MM.1S (cell line): ENCODE results near the gene CDX2.

ENCODE experiments used
- DNase-seq: peaks from one replicate; pipeline ENCODE4 v3.0.0-alpha.2; 2015
- H2AFZ ChIP-seq: fragments of 300-600 bp; sonication (generic); 2 replicates; pipeline ENCODE4 v1.6.0; 2016; ENCODE audit warnings: antibody characterized with exemption, low read length
- H3F3A ChIP-seq: fragments of 300-600 bp; sonication (generic); 2 replicates; pipeline ENCODE4 v1.6.1; 2016; ENCODE audit warnings: mild to moderate bottlenecking, antibody characterized with exemption, low read length, moderate library complexity, mixed read lengths; ENCODE audit not compliant: insufficient read depth
- H3K27ac ChIP-seq: fragments of 300-600 bp; sonication (generic); 2 replicates; pipeline ENCODE4 v1.5.1; 2016; ENCODE audit warnings: mild to moderate bottlenecking, low read length
- H3K27me3 ChIP-seq: fragments of 300-600 bp; sonication (generic); replicated peaks from 2 replicates; pipeline ENCODE4 v1.6.0; 2016; ENCODE audit warnings: low read length; ENCODE audit not compliant: insufficient read depth
- H3K36me3 ChIP-seq: fragments of 300-600 bp; sonication (generic); replicated peaks from 2 replicates; pipeline ENCODE4 v1.6.1; 2016; ENCODE audit warnings: mild to moderate bottlenecking, low read length, mixed read lengths; ENCODE audit not compliant: insufficient read depth
- H3K4me1 ChIP-seq: fragments of 300-600 bp; sonication (generic); 2 replicates; pipeline ENCODE4 v1.6.1; 2016; ENCODE audit warnings: low read length, mixed read lengths
- H3K4me2 ChIP-seq: fragments of 300-600 bp; sonication (generic); 2 replicates; pipeline ENCODE4 v1.6.0; 2016; ENCODE audit warnings: low read depth, low read length
- H3K4me3 ChIP-seq: fragments of 300-600 bp; sonication (generic); 2 replicates; pipeline ENCODE4 v1.5.1; 2016; ENCODE audit warnings: low read length, mixed read lengths
- H3K79me2 ChIP-seq: fragments of 300-600 bp; sonication (generic); 2 replicates; pipeline ENCODE4 v1.6.1; 2016; ENCODE audit warnings: mixed run types, low read length, mixed read lengths
- H3K9ac ChIP-seq: fragments of 300-600 bp; sonication (generic); 2 replicates; pipeline ENCODE4 v1.6.1; 2016; ENCODE audit warnings: low read length, mixed read lengths
- H3K9me2 ChIP-seq: fragments of 300-600 bp; sonication (generic); replicated peaks from 2 replicates; pipeline ENCODE4 v1.6.1; 2016; ENCODE audit warnings: mild to moderate bottlenecking, low read length, mixed read lengths; ENCODE audit not compliant: insufficient read depth
- H3K9me3 ChIP-seq: fragments of 300-600 bp; sonication (generic); replicated peaks from 2 replicates; pipeline ENCODE4 v1.6.1; 2016; ENCODE audit warnings: mild to moderate bottlenecking, low read length, mixed read lengths; ENCODE audit not compliant: insufficient read depth
- H4K20me1 ChIP-seq: fragments of 300-600 bp; sonication (generic); 2 replicates; pipeline ENCODE4 v1.6.1; 2016; ENCODE audit warnings: mild to moderate bottlenecking, low read length, moderate library complexity, mixed read lengths; ENCODE audit not compliant: insufficient read depth
- EZH2 ChIP-seq: fragments of 300-600 bp; sonication (generic); optimal IDR thresholded peaks from 2 replicates; pipeline ENCODE3; 2017; ENCODE audit warnings: low read depth, mild to moderate bottlenecking, antibody characterized with exemption, low read length, mixed read lengths
- EZH2phosphoT487 ChIP-seq: fragments of 300-600 bp; sonication (generic); IDR thresholded peaks from 2 replicates; pipeline ENCODE4 v1.6.1; 2018; ENCODE audit warnings: antibody characterized with exemption, low read length
- TF ChIP-seq, protein P1 (sequence below): fragments of 300-600 bp; sonication (generic); IDR thresholded peaks from 2 replicates; pipeline ENCODE4 v1.5.1; 2016; ENCODE audit warnings: antibody characterized with exemption, low read length, mixed read lengths

CDX2 gene

DNA sequence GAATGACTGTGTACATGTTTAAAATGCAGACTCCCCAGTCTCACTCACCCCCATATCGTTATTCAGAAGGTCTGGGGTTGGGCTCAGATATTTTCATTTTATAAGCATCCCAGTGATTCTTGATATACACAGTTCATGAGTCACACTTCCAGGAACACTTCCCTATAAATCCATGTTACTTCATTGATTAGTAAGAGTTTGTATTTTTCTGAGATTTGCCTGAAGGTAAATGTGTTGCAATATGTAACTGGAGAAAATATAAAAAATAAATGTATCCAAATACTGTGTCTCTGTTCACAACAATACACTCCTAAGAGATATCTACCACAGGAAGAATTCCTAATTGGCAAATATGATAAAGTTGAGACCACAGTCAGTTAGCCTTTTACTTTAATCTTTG lies 56.0 kb downstream of the CDX2 start:
- Histone ChIP-seq H3K27ac (no peak overlapping the region), H3K4me1 (no peaks in the 10 kb centered on the region), H2AFZ (no peak overlapping the region), H3F3A (no peaks in the 10 kb centered on the region), H3K27me3 (no peaks in the 10 kb centered on the region), H3K9me2 (no peaks in the 10 kb centered on the region), H4K20me1 (no peaks in the 10 kb centered on the region), H3K36me3 (no peaks in the 10 kb centered on the region), H3K79me2 (no peaks in the 10 kb centered on the region), H3K9ac (no peak overlapping the region), H3K4me3 (no peak overlapping the region), H3K4me2 (no peak overlapping the region), H3K9me3 (no peaks in the 10 kb centered on the region)
- TF ChIP-seq, protein P1, sequence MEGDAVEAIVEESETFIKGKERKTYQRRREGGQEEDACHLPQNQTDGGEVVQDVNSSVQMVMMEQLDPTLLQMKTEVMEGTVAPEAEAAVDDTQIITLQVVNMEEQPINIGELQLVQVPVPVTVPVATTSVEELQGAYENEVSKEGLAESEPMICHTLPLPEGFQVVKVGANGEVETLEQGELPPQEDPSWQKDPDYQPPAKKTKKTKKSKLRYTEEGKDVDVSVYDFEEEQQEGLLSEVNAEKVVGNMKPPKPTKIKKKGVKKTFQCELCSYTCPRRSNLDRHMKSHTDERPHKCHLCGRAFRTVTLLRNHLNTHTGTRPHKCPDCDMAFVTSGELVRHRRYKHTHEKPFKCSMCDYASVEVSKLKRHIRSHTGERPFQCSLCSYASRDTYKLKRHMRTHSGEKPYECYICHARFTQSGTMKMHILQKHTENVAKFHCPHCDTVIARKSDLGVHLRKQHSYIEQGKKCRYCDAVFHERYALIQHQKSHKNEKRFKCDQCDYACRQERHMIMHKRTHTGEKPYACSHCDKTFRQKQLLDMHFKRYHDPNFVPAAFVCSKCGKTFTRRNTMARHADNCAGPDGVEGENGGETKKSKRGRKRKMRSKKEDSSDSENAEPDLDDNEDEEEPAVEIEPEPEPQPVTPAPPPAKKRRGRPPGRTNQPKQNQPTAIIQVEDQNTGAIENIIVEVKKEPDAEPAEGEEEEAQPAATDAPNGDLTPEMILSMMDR = no peak
- no peak for TF ChIP-seq EZH2phosphoT487
- TF ChIP-seq EZH2 = no peak
- no peak for DNase-seq

DNA sequence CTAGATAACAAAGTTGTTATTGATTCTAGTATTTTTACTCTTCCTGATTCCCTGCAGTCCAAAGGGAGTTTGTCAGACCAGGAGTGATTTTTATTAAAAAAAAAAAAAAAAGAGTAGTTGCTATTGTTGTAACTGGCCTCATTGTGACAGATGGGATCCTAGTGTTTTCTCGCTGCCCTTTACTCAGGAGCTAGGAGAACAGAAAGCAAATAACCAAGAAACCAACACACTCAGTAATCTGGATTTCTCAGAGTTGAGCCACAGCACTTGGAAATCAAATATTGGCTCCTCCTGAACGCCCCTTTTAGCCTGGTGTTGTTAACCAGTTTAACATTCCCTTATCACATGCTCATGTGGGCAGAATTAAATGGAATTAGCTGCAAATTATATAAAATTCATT lies 57.6 kb downstream of the CDX2 start:
- no peak overlapping the region for H3K27ac ChIP-seq
- H3K27me3 ChIP-seq = no peaks in the 10 kb centered on the region
- H3K4me3 ChIP-seq = no peak overlapping the region
- no peak overlapping the region for H3K4me2 ChIP-seq
- no peak overlapping the region for H2AFZ ChIP-seq
- H3K9me3 ChIP-seq = no peaks in the 10 kb centered on the region
- TF ChIP-seq EZH2phosphoT487 (no peak), EZH2 (no peak)
- TF ChIP-seq, protein P1 = no peak
- no peaks in the 10 kb centered on the region for H4K20me1 ChIP-seq
- no peaks in the 10 kb centered on the region for H3K36me3 ChIP-seq
- no peaks in the 10 kb centered on the region for H3K9me2 ChIP-seq
- H3K9ac ChIP-seq = no peak overlapping the region
- no peaks in the 10 kb centered on the region for H3K4me1 ChIP-seq
- H3F3A ChIP-seq = no peaks in the 10 kb centered on the region
- no peak for DNase-seq
- H3K79me2 ChIP-seq = no peaks in the 10 kb centered on the region
